AG10803 (cell line): Measurements from ENCODE around the gene OR4D6.

Experiments
- DNase-seq: peaks from one replicate; pipeline ENCODE4 v3.0.0; 2010; ENCODE audit warnings: low read depth
- H3K4me3 ChIP-seq: 2 replicates; pipeline ENCODE4 v1.5.1; 2011; ENCODE audit warnings: mild to moderate bottlenecking, low read length, control low read depth
- TF ChIP-seq, protein P1 (sequence below): conservative IDR thresholded peaks from 2 replicates; pipeline ENCODE4 v1.5.1; 2011; ENCODE audit warnings: mild to moderate bottlenecking, low read length, control low read depth, inconsistent platforms

OR4D6 gene

DNA sequence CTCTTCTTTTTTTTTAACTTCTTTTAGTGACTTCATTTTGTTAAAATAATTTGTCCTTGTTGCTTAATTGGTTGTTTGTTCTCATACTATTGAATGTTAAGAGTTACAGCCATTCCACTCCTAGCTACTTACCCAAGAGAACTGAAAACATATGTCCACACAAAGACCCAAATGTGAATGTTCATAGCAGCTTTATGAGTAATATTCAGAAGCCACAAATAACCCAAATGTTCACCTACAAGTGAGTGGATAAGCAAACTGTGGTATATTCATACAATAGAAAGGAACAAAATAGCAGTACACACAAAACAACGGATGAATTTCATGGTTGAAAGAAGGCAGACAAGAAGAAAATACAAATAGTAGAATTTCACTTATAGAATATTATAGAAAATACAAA is 45.2 kb downstream of the OR4D6 start:
- no peak overlapping the region for H3K4me3 ChIP-seq
- DNase-seq = no peak
- TF ChIP-seq, protein P1, sequence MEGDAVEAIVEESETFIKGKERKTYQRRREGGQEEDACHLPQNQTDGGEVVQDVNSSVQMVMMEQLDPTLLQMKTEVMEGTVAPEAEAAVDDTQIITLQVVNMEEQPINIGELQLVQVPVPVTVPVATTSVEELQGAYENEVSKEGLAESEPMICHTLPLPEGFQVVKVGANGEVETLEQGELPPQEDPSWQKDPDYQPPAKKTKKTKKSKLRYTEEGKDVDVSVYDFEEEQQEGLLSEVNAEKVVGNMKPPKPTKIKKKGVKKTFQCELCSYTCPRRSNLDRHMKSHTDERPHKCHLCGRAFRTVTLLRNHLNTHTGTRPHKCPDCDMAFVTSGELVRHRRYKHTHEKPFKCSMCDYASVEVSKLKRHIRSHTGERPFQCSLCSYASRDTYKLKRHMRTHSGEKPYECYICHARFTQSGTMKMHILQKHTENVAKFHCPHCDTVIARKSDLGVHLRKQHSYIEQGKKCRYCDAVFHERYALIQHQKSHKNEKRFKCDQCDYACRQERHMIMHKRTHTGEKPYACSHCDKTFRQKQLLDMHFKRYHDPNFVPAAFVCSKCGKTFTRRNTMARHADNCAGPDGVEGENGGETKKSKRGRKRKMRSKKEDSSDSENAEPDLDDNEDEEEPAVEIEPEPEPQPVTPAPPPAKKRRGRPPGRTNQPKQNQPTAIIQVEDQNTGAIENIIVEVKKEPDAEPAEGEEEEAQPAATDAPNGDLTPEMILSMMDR = no peak

DNA sequence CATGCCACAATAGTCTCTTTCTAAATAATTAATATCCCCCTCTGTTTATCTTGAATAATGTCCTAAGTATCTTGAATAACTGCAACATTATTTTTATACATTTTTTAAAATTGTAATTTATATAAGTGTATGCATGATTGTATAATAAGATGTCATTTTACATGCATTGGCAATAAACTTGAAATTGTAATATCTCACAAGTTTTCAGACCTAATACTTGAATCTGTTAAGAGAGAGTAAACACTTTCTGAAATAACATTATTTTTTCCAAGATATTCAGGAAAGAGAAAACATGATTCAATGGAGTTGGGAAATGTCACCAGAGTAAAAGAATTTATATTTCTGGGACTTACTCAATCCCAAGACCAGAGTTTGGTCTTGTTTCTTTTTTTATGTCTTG is 46.5 kb downstream of the OR4D6 start, which contains the start of gene OR4D11:
TSS of gene OR4D11 (plus strand) at position 301 of the 400 bp plus-strand sequence. CDS start at position 301, 0 bp downstream.
- TF ChIP-seq, protein P1 = no peak
- no peak for DNase-seq
- no peak within 1 kb of the TSS for H3K4me3 ChIP-seq
